Neural cell (in vitro differentiated cells): ENCODE data around the gene SLC9A6.

ENCODE experiments used
- EP300 ChIP-seq: fragments of 450-650 bp; conservative IDR thresholded peaks from 2 replicates; pipeline ENCODE4 v1.6.1; 2014; ENCODE audit warnings: antibody characterized with exemption, mild to moderate bottlenecking, moderate library complexity; ENCODE audit not compliant: poor library complexity, severe bottlenecking
- EZH2 ChIP-seq: fragments of 200-600, 300-800 bp; shearing (Covaris generic), sonication (generic); IDR thresholded peaks from 2 replicates; pipeline ENCODE4 v1.6.1; 2014; ENCODE audit warnings: antibody characterized with exemption, low read length, borderline replicate concordance, mild to moderate bottlenecking; ENCODE audit not compliant: insufficient read depth, poor library complexity, severe bottlenecking
- MXI1 ChIP-seq: fragments of 450-650 bp; conservative IDR thresholded peaks from 2 replicates; pipeline ENCODE4 v1.6.1; 2014; ENCODE audit warnings: antibody characterized with exemption, mild to moderate bottlenecking; ENCODE audit not compliant: poor library complexity, severe bottlenecking
- POLR2AphosphoS5 ChIP-seq: IDR thresholded peaks from 2 replicates; pipeline ENCODE4 v1.6.1; 2012
- RAD21 ChIP-seq: fragments of 450-650 bp; conservative IDR thresholded peaks from 2 replicates; pipeline ENCODE4 v1.6.1; 2014; ENCODE audit warnings: antibody characterized with exemption, mild to moderate bottlenecking, moderate library complexity
- SMC3 ChIP-seq: fragments of 450-650 bp; conservative IDR thresholded peaks from 2 replicates; pipeline ENCODE4 v1.6.1; 2014; ENCODE audit warnings: antibody characterized with exemption, mild to moderate bottlenecking, moderate library complexity; ENCODE audit not compliant: poor library complexity
- TAF1 ChIP-seq: IDR thresholded peaks from 2 replicates; pipeline ENCODE4 v1.6.1; 2012; ENCODE audit warnings: low read depth
- TF ChIP-seq, protein P1 (sequence below): fragments of 450-650 bp; IDR thresholded peaks from 2 replicates; pipeline ENCODE4 v1.5.1; 2014; ENCODE audit warnings: antibody characterized with exemption, mild to moderate bottlenecking, moderate library complexity; ENCODE audit not compliant: poor library complexity, severe bottlenecking
- TF ChIP-seq, protein P2 (sequence below): IDR thresholded peaks from 2 replicates; pipeline ENCODE4 v1.6.1; 2012; ENCODE audit warnings: borderline replicate concordance

GRCh38 chrX:136047016-136047642 lies 61.9 kb downstream of the SLC9A6 start:
- TF ChIP-seq, protein P1, sequence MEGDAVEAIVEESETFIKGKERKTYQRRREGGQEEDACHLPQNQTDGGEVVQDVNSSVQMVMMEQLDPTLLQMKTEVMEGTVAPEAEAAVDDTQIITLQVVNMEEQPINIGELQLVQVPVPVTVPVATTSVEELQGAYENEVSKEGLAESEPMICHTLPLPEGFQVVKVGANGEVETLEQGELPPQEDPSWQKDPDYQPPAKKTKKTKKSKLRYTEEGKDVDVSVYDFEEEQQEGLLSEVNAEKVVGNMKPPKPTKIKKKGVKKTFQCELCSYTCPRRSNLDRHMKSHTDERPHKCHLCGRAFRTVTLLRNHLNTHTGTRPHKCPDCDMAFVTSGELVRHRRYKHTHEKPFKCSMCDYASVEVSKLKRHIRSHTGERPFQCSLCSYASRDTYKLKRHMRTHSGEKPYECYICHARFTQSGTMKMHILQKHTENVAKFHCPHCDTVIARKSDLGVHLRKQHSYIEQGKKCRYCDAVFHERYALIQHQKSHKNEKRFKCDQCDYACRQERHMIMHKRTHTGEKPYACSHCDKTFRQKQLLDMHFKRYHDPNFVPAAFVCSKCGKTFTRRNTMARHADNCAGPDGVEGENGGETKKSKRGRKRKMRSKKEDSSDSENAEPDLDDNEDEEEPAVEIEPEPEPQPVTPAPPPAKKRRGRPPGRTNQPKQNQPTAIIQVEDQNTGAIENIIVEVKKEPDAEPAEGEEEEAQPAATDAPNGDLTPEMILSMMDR: no peak
- TF ChIP-seq EZH2 (no peak), MXI1 (no peak), POLR2AphosphoS5 (no peak), TAF1 (no peak), SMC3 (no peak), EP300 (no peak), RAD21 (no peak)
- TF ChIP-seq, protein P2, sequence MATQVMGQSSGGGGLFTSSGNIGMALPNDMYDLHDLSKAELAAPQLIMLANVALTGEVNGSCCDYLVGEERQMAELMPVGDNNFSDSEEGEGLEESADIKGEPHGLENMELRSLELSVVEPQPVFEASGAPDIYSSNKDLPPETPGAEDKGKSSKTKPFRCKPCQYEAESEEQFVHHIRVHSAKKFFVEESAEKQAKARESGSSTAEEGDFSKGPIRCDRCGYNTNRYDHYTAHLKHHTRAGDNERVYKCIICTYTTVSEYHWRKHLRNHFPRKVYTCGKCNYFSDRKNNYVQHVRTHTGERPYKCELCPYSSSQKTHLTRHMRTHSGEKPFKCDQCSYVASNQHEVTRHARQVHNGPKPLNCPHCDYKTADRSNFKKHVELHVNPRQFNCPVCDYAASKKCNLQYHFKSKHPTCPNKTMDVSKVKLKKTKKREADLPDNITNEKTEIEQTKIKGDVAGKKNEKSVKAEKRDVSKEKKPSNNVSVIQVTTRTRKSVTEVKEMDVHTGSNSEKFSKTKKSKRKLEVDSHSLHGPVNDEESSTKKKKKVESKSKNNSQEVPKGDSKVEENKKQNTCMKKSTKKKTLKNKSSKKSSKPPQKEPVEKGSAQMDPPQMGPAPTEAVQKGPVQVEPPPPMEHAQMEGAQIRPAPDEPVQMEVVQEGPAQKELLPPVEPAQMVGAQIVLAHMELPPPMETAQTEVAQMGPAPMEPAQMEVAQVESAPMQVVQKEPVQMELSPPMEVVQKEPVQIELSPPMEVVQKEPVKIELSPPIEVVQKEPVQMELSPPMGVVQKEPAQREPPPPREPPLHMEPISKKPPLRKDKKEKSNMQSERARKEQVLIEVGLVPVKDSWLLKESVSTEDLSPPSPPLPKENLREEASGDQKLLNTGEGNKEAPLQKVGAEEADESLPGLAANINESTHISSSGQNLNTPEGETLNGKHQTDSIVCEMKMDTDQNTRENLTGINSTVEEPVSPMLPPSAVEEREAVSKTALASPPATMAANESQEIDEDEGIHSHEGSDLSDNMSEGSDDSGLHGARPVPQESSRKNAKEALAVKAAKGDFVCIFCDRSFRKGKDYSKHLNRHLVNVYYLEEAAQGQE: no peak
